HK-2 (cell line): Measurements from ENCODE around the gene POLR2A.
A peak's percentile ranks its signal among the peaks of the same experiment; 100 is the strongest.
"Not testable (repeated sequence)": the region's sequence is repeated elsewhere in the genome, so short reads cannot be mapped to it uniquely, and the experiment has no call there.

Source experiments
- DNase-seq: peaks from one replicate; pipeline ENCODE4 v3.0.0-alpha.2; 2018; ENCODE audit not compliant: unreplicated experiment

POLR2A gene

DNA sequence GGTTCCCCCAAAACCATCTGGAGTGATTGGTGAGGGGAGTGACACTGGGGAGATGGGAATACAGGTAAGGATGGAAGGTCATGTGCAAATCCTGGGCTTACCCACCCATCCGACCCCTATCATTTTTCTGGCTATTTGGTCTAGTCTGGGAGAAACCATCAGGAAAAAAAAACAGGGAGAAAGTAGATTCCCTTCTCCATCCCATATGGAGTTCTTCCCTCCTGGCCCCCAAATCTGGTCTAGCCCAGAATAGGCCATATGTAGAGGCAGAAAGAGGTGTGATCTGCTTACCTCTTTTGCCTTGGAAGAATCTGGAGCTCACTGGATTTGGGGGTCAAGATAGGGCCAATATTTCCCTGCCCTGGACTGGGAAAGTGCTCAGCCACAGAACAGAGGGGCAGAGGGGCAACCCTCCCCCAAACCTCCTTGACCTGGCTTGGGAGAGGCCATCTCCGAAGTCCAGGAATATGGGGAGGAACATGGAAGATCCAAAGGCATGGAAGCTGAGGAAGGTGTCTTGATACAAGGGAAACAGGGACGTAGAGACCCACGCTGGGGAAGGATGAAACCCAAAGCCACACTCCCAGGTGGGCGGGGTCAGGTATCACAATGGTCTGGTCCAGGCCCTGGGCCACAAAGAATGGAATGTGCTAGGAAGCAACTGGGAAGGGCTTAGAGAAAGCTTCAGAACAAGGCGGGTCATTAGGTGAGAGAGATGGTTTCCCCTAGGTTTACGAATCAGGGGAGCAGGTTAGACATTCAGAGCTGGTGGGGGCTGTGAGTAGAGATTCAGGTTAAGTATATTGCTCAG lies 23.1 kb upstream of the POLR2A start:
- no peak for DNase-seq

- no peak for DNase-seq
These were observed 21.4 kb upstream of the POLR2A start for GRCh38 chr17:7462474-7463371.

GRCh38 chr17:7463372-7463846 lies 20.8 kb upstream of the POLR2A start:
- DNase-seq, result no peak

GRCh38 chr17:7464081-7464480 lies 20.1 kb upstream of the POLR2A start:
- no peak for DNase-seq

DNA sequence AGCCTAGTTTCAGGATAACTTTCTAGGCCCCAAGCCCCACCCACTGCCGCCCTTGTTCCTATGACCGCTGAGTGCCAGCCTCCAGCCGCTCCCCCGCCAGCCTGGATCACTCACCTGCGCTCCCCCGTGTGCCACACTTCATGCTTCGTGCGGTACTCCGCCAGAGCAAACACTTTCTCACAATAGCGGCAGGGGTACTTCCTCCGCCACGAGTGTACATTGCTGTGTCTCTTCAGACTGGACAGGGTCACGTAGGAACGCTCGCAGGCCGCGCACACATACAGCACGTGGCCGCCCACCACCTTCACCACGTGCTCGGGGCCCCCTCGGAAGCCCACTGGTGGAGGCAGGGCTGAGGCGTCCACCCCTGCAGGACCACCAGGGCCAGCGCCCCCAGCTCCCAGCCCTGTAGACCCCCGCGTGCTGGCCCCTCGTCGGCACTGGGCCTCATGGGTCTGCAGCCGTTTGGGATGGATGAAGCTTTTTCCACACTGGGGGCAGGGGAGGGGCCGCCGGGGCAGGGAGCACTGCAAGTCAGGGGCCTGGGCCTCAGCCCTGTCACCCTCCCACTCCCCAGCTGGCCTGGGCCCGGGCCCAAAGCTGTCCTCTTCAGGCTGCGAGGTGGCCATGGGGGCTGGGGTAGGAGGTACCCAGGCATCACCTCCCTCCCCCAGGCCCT lies 18.4 kb upstream of the POLR2A start:
- DNase-seq, result no peak

DNA sequence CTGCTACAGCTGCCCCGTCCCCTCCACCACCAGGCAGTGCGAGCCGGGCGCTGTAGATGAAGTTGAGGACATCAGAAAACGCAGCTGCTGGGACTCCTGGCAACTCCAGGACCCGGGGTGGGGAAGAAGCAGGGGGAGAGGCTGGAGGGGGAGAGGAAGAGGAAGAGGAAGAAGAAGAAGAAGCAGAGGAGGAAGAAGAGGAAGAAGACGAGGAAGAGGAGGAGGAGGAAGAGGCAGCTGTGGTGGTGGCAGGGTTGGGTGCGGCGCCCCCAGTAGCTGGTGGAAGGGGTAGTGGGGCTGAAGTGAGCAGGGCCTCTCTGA lies 17.9 kb upstream of the POLR2A start:
- no peak for DNase-seq

DNA sequence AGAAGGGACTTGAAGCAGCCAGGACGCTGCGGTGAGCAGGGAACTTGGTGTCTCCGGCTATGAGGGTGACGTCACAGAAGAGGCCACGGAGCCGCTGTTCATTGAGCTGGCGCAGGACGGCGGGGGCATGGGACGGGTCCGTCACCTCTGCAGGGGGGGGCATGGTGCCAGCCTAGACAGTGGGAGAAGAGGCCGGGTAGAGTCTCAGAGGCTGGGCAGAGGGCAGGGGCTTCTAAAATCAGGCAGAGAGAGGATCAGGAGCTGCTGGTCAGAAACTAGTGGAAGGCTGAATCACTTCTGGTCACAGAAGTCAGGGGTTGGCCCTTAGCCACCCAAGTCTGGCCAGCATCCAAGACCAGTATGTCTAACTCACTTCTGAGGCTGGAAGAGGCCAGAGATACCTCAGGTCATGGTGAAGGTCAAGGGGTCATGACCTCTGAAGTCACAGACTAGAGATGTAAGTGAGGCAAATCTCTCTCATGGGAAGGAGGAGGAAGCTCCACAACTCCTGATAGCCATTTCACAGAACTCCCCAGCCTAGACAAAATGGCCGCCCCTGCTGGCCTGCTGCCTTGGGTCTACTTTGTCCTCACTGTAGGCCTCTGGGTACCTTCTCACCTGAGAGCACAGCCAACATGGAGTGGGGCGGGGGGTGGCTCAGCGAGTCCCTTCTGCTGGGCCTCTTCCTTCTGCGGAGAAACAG lies 17.4 kb upstream of the POLR2A start:
- peak; percentile 44 for DNase-seq

DNA sequence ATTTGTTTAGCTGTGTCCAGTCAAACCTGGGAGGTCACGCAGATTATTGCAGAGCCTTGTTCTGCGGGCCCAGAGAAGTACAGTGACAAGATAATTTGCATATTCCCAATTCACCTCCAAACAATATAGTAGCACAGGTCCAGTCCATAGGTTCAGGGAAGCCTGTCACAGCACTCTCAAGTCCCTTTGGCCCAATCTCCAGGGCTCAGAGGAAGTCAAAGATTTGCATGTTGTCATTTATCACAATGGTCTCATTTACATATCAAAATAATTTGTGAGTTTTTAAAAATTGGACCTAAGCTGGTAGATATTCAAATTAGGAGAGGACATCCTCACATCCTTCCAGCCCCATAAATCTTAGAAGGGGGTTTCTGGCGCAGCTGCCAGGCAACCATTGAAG lies 16.7 kb upstream of the POLR2A start:
- no peak for DNase-seq

GRCh38 chr17:7468290-7468689 lies 15.9 kb upstream of the POLR2A start:
- no peak for DNase-seq

DNA sequence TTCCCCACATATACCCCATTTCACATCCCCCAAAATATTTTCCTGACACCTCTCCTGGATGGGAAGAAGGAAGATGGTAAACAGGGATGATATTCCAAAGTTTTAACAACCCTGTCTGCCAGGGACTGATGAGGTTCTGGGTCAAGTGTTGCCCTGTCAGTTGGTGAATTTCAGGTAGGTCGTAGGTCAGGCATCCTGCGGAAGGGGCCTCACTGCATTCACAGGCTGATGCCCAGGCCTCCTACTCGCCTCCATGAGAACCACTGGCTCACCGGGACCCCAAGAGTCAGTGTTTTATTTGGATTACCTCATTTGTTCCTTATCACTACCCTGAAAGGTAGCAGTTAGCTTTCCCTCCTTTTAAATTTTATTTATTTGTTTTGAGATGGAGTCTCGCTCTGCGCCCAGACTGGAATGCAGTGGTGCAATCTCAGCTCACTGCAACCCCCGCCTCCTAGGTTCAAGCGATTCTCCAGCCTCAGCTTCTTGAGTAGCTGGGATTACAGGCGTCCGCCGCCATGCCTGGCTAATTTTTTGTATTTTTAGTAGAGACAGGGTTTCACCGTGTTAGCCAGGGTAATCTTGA lies 15.3 kb upstream of the POLR2A start:
- no peak for DNase-seq

DNA sequence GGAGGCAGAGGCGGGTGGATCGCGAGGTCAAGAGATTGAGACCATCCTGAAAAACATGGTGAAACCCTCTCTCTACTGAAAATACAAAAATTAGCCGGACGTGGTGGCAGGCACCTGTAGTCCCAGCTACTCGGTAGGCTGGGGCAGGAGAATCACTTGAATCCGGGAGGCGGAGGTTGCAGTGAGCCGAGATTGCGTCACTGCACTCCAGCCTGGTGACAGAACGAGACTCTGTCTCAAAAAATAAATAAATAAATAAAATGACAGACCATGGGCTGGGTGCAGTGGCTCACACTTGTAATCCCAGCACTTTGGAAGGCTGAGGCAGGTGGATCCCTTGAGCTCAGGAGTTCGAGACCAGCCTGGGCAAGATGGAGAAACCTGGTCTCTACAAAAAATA lies 14.3 kb upstream of the POLR2A start:
- DNase-seq, result not testable (repeated sequence)

GRCh38 chr17:7470457-7470973 lies 13.7 kb upstream of the POLR2A start:
- DNase-seq, result not testable (repeated sequence)

DNA sequence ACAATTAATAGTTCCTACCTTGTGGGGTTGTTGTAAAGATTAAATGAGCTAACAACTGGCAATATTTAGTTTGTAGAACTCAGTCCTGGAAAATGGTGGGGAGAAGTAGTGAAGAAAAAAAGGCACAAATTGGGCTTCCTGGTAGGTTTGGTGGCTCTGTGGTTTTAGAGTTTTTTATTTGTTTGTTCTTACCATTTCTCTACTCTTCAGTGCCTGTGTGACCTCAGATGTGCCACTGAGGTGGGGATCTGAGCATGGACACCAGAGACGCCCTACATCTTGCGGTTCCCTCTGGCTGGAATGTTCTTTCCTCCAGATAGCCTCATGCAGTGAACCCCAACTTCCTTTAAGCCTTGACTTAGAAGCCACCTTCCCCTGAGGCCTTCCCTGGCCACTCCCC lies 12.4 kb upstream of the POLR2A start:
- DNase-seq, result no peak

- DNase-seq, result not testable (repeated sequence)
These were observed 9.4 kb upstream of the POLR2A start for GRCh38 chr17:7474767-7475166.

DNA sequence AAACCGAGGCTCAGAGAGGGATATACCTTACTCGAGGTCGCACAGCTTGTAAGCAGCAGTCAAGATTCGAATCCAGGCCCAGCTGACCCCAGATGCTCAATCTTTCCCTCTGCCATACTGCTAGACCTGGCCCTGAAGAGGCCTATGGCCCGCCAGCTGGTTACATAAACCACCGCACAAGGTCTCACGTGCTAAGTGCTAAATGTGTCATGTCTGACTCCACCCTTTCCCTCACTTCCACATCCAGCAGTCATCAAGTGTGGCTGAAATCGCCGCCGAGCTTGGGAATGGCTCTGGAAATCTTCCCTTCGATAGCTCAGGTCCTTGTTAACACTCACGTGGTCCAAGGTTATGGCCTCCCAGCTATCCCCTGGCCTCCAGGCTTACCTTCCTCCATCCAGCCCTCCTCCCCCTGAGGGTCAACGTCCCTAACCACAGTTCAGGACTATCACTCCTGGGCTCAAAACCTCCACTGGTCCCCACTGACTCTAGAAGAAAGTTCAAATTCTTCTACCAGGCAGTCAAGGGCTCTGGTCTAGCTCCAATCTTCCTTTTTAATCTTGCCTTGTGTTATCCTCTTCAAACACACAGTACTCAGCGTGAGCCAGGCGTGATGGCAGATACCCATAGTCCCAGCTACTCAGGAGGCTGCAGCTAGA lies 8.3 kb upstream of the POLR2A start:
- no peak for DNase-seq

- no peak for DNase-seq
These were observed 7.7 kb upstream of the POLR2A start for GRCh38 chr17:7476494-7476893.

DNA sequence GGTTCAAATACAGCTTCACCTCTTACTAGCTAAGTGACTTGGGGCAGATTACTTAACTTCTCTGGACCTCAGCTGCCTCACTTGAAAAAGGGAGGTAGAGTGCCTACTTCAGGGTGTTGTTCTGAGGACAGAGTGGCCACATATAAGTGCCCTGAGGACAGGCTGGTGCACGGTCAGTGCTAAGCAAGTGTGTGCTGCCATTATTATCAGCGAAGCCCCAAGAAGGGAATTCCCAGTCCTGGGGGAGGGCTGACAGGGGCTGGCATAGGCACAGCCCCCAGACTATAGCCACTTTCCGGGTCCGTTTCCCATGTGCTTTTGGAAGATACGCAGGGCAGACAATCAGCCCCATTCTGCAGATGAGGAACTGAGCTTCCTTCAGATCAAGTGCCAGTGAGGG lies 7.2 kb upstream of the POLR2A start:
- no peak for DNase-seq

DNA sequence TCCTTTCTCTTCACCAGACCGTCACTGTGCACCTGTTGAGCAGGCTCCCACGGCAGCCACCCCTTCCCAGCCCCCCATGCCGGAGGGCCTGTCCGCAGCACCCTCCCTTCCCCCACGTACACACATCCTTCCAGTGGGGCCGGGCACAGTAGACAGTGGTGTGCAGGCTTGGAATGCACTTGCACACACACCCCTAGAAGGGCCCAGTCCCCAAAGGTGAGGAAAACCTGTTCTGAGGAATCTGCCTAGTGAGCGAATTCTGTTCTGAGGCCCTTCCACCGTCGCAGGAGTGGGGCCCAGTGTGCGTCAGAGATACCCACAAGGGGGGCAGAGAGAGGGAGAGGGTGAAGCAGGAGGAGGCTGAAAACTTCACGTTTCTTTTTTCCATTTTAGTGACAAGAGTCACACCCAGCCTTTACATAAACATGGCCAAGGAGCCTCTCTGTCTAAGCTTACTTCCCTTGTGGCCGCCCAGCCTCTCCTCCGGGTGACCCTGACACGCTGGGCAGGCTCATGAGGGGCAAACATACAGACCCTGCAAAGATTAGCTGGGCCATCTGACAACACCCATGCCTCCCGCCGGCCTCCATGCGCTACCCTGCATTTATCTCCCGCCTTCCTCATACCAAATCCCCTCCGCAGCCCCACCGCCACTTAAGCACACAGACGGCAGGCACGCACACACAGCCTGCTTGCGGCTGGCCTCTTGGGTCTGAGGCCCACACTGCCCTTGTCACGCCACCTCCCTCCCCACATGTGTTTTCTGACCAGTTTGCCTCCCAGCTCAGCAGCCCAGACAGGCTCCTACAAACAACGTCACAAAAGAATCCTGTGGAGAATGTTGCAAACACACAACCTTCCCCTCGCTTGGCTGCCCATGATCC lies 6.5 kb upstream of the POLR2A start:
- DNase-seq, result no peak
